Gastroesophageal sphincter (tissue), 3 donors: ENCODE data around the gene DMBT1.

Source experiments
- CTCF ChIP-seq, 4 experiments: fragments of 200-600 bp in 2 of 4; fragments of 450-650 bp in 2 of 4; sonication (generic) in 1 of 4; IDR thresholded peaks; one replicate each; pipeline ENCODE4 v1.5.1; 2017 to 2019; ENCODE audit warnings: antibody characterized with exemption in 4 of 4, mild to moderate bottlenecking in 2 of 4, moderate library complexity in 2 of 4
- EP300 ChIP-seq: sonication (generic); formaldehyde crosslinking; IDR thresholded peaks from one replicate; pipeline ENCODE4 v1.6.1; 2017; ENCODE audit warnings: antibody characterized with exemption, mild to moderate bottlenecking
- POLR2A ChIP-seq, 2 donors: fragments of 450-650 bp; IDR thresholded peaks; one replicate each; pipeline ENCODE4 v1.6.1; 2017; ENCODE audit warnings: antibody characterized with exemption in 2 of 2, mild to moderate bottlenecking in 2 of 2, moderate library complexity in 1 of 2

- no peak for TF ChIP-seq EP300
- TF ChIP-seq CTCF (IDR thresholded peaks at IDR 0.05): no peak
- TF ChIP-seq POLR2A (IDR thresholded peaks at IDR 0.05): no peak
These were observed 15.7 kb downstream of the DMBT1 start for GRCh38 chr10:122576291-122576690.
